HG03469 (cell line): ENCODE measurements around the gene NEDD4L.
"Not testable (repeated sequence)": the region's sequence is repeated elsewhere in the genome, so short reads cannot be mapped to it uniquely, and the experiment has no call there.

Source experiments
- ATAC-seq: cut with Tn5 transposase; IDR thresholded peaks from one replicate; pipeline ENCODE4 v1.9.1; 2021; ENCODE audit warnings: mild to moderate bottlenecking, moderate library complexity, moderate number of reproducible peaks; ENCODE audit not compliant: unreplicated experiment

The NEDD4L gene

GRCh38 chr18:58043491-58044369 lies at the start of gene NEDD4L:
Gene NEDD4L, plus strand, starts transcription at chr18:58044226. Its CDS starts 435 bp downstream, at chr18:58044661.
- peak; percentile 44 for ATAC-seq

DNA sequence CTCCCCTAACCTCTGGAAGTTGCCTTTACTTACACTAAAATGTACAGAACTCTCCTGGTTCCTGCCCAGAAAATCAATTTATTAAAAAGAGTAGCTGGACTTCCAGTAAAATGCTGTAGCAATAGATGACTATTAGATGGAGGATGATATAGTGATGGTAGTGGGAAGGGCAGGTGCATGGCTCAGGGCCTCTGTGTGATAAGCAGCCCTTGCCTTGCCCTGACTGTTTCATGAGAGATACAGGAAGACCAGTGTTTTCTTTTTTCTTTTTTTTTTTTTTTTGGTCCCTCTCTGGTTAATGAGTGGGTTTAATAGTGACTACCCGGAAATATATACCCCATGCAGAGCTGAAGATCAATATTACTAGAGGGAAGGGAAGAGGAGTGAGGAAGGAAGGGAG lies 48.7 kb upstream of the NEDD4L start:
- ATAC-seq: no peak

DNA sequence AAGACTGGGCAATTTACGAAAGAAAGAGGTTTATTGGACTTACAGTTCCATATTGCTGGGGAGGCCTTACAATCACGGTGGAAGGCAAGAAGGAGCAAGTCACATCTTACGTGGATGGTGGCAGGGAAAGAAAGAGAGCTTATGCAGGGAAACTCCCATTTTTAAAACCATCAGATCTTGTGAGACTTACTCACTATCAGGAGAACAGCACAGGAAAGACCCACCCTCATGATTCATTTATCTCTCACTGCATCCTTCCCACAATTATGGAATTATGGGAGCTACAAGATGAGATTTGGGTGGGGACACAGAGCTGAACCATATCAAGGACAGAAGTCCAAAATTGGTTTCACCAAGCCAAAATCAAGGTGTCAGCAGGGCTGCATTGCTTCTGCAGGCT lies 47.1 kb upstream of the NEDD4L start:
- ATAC-seq: not testable (repeated sequence)

GRCh38 chr18:57997820-57998219 lies 46.2 kb upstream of the NEDD4L start:
- ATAC-seq: no peak

DNA sequence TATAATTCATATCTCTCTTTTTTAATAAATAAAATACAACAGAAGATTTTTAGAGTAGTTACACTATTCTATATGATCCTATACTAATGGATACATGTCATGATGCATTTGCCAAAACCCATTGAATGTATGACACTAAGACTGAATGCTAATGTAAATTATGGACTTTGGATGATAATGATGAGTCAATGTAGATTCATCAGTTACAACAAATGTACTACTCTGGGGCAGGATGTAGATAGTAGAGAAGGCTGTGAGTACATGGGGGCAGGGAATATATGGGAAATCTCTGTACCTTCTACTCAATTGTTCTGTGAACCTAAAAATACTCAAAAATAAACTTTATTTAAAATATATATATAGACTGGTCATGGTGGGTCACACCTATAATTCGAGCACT lies 45.6 kb upstream of the NEDD4L start:
- ATAC-seq: no peak

DNA sequence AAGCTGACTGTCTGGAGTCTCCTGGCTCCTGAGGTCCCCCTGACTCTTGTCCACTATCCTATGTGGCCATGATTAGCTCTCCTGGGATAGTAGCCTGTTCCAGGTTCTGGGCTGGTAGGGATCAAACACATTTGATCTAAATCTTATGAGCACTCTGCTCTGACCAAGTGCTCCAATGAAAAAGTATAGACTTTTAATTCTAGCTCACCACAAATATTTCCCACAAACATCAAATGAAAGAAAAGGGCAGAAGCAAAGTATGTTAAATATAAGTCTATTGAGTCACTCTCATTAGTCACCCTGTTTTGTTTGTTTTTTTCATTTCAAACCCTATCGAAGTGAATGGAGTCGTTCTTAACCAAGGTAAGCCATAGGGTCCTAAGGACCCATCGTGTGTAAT lies 39.7 kb upstream of the NEDD4L start:
- ATAC-seq: no peak

DNA sequence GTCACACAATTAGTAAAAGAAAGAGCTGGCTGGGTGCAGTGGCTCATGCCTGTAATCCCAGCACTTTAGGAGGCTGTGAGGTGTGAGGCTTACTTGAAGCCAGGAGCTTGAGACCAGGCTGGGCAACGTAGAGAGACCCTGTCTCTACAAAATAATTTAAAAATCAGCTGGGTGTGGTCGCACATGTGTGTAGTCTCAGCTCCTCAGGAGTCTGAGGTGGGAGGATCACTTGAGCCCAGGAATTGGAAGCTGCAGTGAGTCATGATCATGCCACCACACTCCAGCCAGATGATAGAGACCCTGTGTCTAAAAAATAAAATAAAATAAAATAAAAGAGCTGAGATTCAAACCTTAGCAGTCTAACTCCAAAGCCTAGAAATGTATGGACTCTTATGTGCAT lies 39.0 kb upstream of the NEDD4L start:
- ATAC-seq: no peak

DNA sequence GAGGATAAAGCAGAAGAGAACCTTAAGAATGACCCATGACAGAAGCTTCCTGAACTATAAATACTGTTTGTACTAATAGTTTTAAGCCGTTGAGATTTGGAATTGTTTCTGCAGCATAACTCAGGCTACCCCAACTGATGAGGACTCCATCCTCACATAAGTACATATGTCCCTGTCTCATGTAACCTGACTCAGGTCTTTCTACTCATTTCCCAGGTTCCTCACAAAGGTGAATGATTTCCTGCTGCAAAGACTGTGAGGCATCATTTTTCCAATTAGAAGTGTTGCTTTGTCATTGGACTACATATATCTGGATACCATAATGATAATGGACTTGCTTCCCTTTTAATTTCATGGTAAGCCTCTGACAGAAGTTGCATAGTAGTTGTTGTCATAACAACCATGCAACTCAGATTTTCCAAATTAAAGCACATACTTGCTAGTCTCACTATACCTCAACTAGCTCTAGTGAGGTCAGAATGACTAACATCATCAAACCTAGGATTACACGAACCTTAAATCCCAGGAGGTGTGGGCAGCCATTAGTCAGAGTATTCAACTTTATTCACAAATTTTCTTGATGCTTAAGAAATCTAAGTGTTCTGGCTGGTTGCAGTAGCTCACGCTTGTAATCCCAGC lies 38.0 kb upstream of the NEDD4L start:
- no peak for ATAC-seq

DNA sequence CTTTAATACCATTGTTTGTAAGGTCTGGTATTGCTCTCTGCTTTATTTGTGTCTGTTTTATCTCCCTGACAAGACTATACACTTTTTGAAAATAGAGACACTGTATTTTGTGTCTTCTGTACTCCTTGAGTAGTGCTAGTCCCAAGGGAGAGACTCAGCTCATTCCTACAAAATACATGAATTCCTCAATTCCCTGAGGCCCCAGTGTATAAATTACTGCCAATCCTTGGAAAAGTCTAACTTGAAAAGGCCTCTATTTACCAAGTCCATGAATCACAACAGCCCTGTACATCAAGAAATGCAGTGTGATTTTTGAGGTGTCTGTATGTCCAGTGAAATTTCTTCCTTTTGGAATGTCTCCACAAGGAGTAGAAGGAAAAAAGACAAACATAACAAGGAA lies 34.9 kb upstream of the NEDD4L start:
- ATAC-seq: no peak

GRCh38 chr18:58010265-58010664 lies 33.8 kb upstream of the NEDD4L start:
- no peak for ATAC-seq

DNA sequence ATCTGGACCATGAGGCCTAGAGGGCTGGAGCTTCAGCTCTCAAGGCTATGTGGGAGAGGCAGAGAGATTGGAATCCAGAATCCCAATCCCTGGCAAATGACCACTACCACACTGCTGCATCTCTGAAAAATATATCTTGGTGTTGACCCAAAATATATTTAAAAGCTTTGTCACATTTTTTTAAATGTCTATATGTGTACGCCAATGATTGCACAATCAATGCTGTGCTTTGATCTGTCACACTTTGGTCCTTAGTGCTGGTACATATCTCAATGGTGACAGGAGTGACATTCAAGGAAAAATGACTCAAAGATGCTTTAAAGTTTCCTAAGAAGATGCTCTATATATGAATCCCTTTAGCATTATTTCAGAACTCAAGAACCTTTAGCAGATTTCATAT lies 31.7 kb upstream of the NEDD4L start:
- no peak for ATAC-seq

DNA sequence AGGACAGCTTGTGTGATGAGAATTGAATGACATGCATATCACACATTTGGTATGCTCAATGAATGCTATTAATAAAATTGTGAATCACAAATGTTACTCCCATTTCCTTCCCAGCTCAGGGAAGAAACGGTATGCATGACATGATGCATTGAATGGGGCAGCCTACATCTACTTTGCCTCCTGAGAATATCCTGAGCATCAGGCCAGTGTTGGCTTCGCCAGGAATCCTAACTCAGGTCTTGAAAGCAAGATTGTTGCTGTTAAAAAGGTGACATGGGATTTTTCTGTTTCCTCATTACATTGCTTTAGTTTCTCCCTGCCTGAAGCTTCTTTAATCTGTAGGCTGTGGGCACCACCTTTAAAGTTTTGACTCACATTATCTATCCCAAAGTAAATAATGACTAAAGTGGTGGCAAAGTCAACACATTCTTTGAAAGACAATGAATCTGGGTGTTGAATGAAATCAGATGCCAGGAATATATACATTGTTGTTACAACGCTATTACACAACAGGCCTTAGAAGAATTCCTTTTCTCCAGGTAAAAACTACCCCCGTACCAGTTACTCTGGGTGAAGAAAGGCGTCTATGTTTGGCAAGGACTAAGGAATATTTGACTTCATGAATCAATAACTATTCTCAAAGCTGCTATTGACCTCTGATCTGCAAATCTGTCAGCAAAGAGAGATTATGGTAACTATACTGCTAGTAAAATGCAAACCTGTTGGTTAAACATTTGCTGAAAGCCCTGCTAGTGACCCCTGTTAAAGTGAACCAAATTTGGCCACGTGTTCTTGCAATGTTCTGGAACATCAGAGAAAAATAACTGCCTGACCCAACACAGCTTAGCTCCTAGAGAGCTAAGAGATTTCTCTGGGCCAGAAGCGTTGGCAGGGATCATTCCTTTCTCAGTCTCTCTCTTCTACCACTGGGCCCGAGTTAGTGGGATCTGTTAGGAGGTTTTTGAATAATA lies 30.5 kb upstream of the NEDD4L start:
- no peak for ATAC-seq

DNA sequence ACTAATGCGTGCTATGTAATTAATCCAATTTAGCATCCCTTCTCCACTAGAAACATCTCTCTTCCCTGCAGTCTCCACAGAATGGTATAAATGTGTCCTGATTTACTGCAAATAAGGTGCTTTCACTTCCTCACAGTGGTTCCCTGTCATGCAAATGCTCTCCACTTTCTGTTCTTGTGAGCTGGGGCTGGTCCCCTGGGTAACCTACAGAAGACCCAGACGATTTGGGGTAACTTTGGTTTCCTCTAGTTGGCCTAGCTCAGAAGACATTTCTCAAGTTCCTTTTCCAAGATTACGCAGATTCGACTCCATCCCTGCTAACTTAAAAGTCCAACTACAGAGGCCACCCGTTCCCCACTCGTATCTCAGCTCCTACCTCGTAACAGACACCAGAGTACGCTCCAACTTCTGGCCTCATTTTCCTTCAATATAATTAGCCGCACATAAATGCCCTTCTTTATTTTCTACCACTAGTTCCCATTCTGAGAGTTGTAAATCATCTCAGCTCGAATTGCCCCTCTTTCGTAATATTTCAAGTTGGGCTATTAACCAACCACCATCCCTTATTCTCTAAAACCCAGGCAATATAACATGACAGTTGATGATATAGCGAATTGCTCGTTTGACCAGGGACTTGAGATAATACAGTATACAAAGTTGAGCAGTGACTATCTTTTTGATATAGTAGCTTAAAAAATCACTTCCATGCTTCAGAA lies 28.8 kb upstream of the NEDD4L start:
- peak; percentile 96 for ATAC-seq

GRCh38 chr18:58017267-58017666 lies 26.8 kb upstream of the NEDD4L start:
- no peak for ATAC-seq

- no peak for ATAC-seq
Measured at GRCh38 chr18:58020567-58021107, 23.4 kb upstream of the NEDD4L start.

DNA sequence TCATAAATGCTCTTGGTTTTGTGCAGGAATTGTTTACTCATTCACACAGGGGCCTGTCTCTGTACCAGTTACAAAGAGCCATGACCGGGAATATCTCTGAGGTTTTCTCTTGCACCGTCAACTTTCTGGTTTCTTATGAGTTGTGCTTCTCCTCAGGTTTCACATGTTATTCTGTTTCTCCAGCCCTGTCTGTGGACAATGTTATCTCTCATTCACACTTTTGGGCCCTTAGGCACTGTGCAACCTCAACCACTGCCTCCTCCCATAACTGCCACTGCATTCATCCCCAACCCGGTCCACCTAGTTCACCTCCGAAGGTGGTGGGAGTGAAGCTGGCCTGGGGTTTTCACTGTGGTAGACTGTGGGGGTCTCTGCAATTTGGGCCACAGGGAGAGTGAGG lies 22.5 kb upstream of the NEDD4L start:
- no peak for ATAC-seq

- ATAC-seq: no peak
Measured at GRCh38 chr18:58023108-58023507, 20.9 kb upstream of the NEDD4L start.

GRCh38 chr18:58024139-58024538 lies 19.9 kb upstream of the NEDD4L start:
- no peak for ATAC-seq

DNA sequence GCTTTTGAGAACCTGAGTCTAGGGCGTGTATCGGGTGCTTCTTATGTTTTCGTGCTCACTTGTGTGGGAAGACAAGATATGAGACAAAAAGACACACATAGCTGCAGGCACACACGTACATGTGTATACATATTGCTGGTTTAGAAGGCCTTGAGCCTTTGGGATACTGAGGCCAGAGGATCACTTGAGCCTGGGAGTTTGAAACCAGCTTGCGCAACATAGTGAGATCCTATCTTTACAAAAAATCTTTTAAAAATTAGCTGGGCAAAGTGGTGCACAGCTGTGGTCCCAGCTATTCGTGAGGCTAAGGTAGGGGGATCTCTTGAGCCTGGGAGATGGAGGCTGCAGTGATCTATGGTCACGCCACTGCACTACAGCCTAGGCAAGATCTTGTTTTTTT lies 18.8 kb upstream of the NEDD4L start:
- ATAC-seq: no peak

GRCh38 chr18:58025733-58026132 lies 18.3 kb upstream of the NEDD4L start:
- ATAC-seq: no peak
